ENCODE data around the gene SLC30A1.
"Not testable (repeated sequence)": the region's sequence is repeated elsewhere in the genome, so short reads cannot be mapped to it uniquely, and the experiment has no call there.

SLC30A1 gene

GRCh38 chr1:211583011-211583992 is 4.3 kb upstream of the SLC30A1 start:
- DNase-seq (ENCODE audit: low read depth in 3 of 3) = no peak

GRCh38 chr1:211581526-211581925 is 2.6 kb upstream of the SLC30A1 start:
- no peak for DNase-seq (ENCODE audit: low read depth in 3 of 3)

GRCh38 chr1:211580303-211580687 is 1.3 kb upstream of the SLC30A1 start:
- no peak for DNase-seq (ENCODE audit: low read depth in 3 of 3)

GRCh38 chr1:211579440-211580302 is 710 bp upstream of the SLC30A1 start:
- DNase-seq (ENCODE audit: low read depth in 3 of 3) = peak in 1 of 3 experiments; percentile 69

GRCh38 chr1:211577819-211578639 is 932 bp downstream of the SLC30A1 start:
- DNase-seq (ENCODE audit: low read depth in 3 of 3) = peak; percentile 52 to 53 (median 52)

- DNase-seq (ENCODE audit: low read depth in 3 of 3) = no peak
These were observed 1.6 kb downstream of the SLC30A1 start for GRCh38 chr1:211577277-211577818.

GRCh38 chr1:211576717-211577116 is 2.2 kb downstream of the SLC30A1 start:
- DNase-seq (ENCODE audit: low read depth in 3 of 3) = no peak

- no peak for DNase-seq (ENCODE audit: low read depth in 3 of 3)
These were observed 4.3 kb downstream of the SLC30A1 start for GRCh38 chr1:211574705-211575104.

- no peak for DNase-seq (ENCODE audit: low read depth in 3 of 3)
These were observed 7.0 kb downstream of the SLC30A1 start for GRCh38 chr1:211571998-211572397.

GRCh38 chr1:211570378-211570777 is 8.6 kb downstream of the SLC30A1 start:
- not testable (repeated sequence) for DNase-seq (ENCODE audit: low read depth in 3 of 3)

- no peak for DNase-seq (ENCODE audit: low read depth in 3 of 3)
These were observed 12.4 kb downstream of the SLC30A1 start for GRCh38 chr1:211566431-211567025.

GRCh38 chr1:211564084-211564483 is 14.9 kb downstream of the SLC30A1 start:
- no peak for DNase-seq (ENCODE audit: low read depth in 3 of 3)

- DNase-seq (ENCODE audit: low read depth in 3 of 3) = no peak
These were observed 19.5 kb downstream of the SLC30A1 start for GRCh38 chr1:211559222-211560010.

GRCh38 chr1:211557894-211558625 is 20.9 kb downstream of the SLC30A1 start:
- DNase-seq (ENCODE audit: low read depth in 3 of 3) = no peak

- no peak for DNase-seq (ENCODE audit: low read depth in 3 of 3)
These were observed 25.4 kb downstream of the SLC30A1 start for GRCh38 chr1:211553549-211553948.

GRCh38 chr1:211551638-211552460 is 27.1 kb downstream of the SLC30A1 start:
- no peak for DNase-seq (ENCODE audit: low read depth in 3 of 3)

- no peak for DNase-seq (ENCODE audit: low read depth in 3 of 3)
These were observed 29.8 kb downstream of the SLC30A1 start for GRCh38 chr1:211549092-211549711.
